Cardiac fibroblast (primary cell): ENCODE data around the gene ADAMTSL2.

Experiments used
- DNase-seq, 2 donors: peaks; one replicate each; pipeline versions ENCODE4 v3.0.0 to v3.0.0-alpha.2; 2010; ENCODE audit warnings: low read depth in 2 of 2
- H3K4me3 ChIP-seq, 2 donors: replicated peaks in 1 of 2; 1 replicate in 1 of 2; 2 replicates in 1 of 2; pipeline ENCODE4 v1.5.1; 2011; ENCODE audit warnings: low read depth in 2 of 2, low read length in 2 of 2, mild to moderate bottlenecking in 2 of 2, moderate library complexity in 1 of 2
- CTCF ChIP-seq: IDR thresholded peaks from one replicate; pipeline ENCODE4 v1.5.1; 2011; ENCODE audit warnings: low read depth, mild to moderate bottlenecking, low read length, inconsistent platforms

The ADAMTSL2 gene

GRCh38 chr9:133621725-133622267 lies 87.3 kb downstream of the ADAMTSL2 start:
- H3K4me3 ChIP-seq = no peak overlapping the region
- no peak for DNase-seq
- TF ChIP-seq CTCF = no peak

- TF ChIP-seq CTCF = no peak
Observed at GRCh38 chr9:133622555-133622954, 88.1 kb downstream of the ADAMTSL2 start.

More at GRCh38 chr9:133622555-133622954, 88.1 kb downstream of the ADAMTSL2 start:
- H3K4me3 ChIP-seq = no peak overlapping the region
- DNase-seq = no peak
